B cell (primary cell): Measurements from ENCODE around the gene PGAM2. TPM values are rescaled to one million over a fixed set of nuclear protein-coding genes. Genes with fewer than 3 reads are reported as not detected.
A peak's percentile ranks its signal among the peaks of the same experiment; 100 is the strongest.

Source experiments
- ATAC-seq: fragments of 200-7000 bp; cut with Tn5 transposase; one replicate; pipeline ENCODE4 v1.10.0; 2021; ENCODE audit warnings: low read depth, mild to moderate bottlenecking, moderate number of reproducible peaks, moderate library complexity
- CTCF ChIA-PET: fragments of 350-600 bp; sonication (Branson Sonifier 250); formaldehyde crosslinking; loops from one replicate; lab custom pipeline; 2021; ENCODE audit warnings: antibody characterized with exemption, inconsistent platforms; lab: Charles Lee
- POLR2A ChIA-PET: fragments of 350-600 bp; sonication (Branson Sonifier 250); formaldehyde crosslinking; loops from one replicate; lab custom pipeline; 2021; ENCODE audit warnings: antibody characterized with exemption; lab: Charles Lee
- DNase-seq: peaks from one replicate; pipeline ENCODE4 v3.0.0; 2013
- H2AFZ ChIP-seq: 2 replicates; pipeline ENCODE4 v1.6.1; 2012; ENCODE audit warnings: mild to moderate bottlenecking, low read depth, low read length; ENCODE audit not compliant: insufficient read depth, poor library complexity, severe bottlenecking
- H3K27ac ChIP-seq, 2 donors: 1 replicate in 1 of 2; 2 replicates in 1 of 2; pipeline ENCODE4 v1.5.1; 2012 to 2013; ENCODE audit warnings: low read length in 2 of 2, mild to moderate bottlenecking in 2 of 2, moderate library complexity in 1 of 2
- H3K27me3 ChIP-seq, 4 experiments: fragments of 200-600 bp in 1 of 4; sonication (generic) in 1 of 4; replicated peaks in 1 of 4; 1 replicate in 2 of 4; 2 replicates in 2 of 4; pipeline versions ENCODE4 v1.6.1 to v1.7.0; 2013 to 2016; ENCODE audit warnings: low read length in 3 of 4, mild to moderate bottlenecking in 2 of 4, mixed read lengths in 1 of 4, moderate library complexity in 1 of 4; ENCODE audit not compliant: insufficient read depth in 4 of 4, control insufficient read depth in 3 of 4; ENCODE audit errors: control extremely low read depth in 1 of 4
- H3K36me3 ChIP-seq, 2 experiments: replicated peaks in 1 of 2; 1 replicate in 1 of 2; 2 replicates in 1 of 2; pipeline versions ENCODE4 v1.6.1 to v1.7.1; 2013; ENCODE audit warnings: low read length in 1 of 2; ENCODE audit not compliant: insufficient read depth in 2 of 2, control insufficient read depth in 1 of 2; ENCODE audit errors: control extremely low read depth in 1 of 2, extremely low read depth in 1 of 2
- H3K4me1 ChIP-seq, 2 donors: fragments of 200-600 bp in 1 of 2; sonication (generic) in 1 of 2; 1 replicate in 1 of 2; 2 replicates in 1 of 2; pipeline versions ENCODE4 v1.5.1 to v1.6.1; 2013 to 2017; ENCODE audit warnings: low read length in 2 of 2; ENCODE audit not compliant: control insufficient read depth in 2 of 2, insufficient read depth in 2 of 2
- H3K4me2 ChIP-seq: replicated peaks from 2 replicates; pipeline ENCODE3; 2012; ENCODE audit warnings: mild to moderate bottlenecking, low read depth, low read length; ENCODE audit not compliant: poor library complexity, severe bottlenecking
- H3K4me3 ChIP-seq, 5 experiments: fragments of 200-600 bp in 1 of 5; sonication (generic) in 1 of 5; 1 replicate in 3 of 5; 2 replicates in 2 of 5; pipeline versions ENCODE4 v1.5.1 to v1.7.0; 2011 to 2016; ENCODE audit warnings: low read length in 4 of 5, mild to moderate bottlenecking in 4 of 5, low read depth in 2 of 5, control low read depth in 1 of 5, moderate library complexity in 1 of 5; ENCODE audit not compliant: insufficient read depth in 1 of 5; ENCODE audit errors: control extremely low read depth in 1 of 5, extremely low read depth in 1 of 5
- H3K79me2 ChIP-seq: fragments of 200-600 bp; sonication (generic); one replicate; pipeline ENCODE4 v1.6.0; 2016; ENCODE audit warnings: low read length; ENCODE audit not compliant: control insufficient read depth, insufficient read depth
- H3K9ac ChIP-seq: fragments of 200-600 bp; sonication (generic); 2 replicates; pipeline ENCODE4 v1.6.1; 2017; ENCODE audit warnings: mild to moderate bottlenecking, low read length, moderate library complexity
- H3K9me3 ChIP-seq, 3 donors: one replicate each; pipeline versions ENCODE4 v1.6.1 to v1.7.1; 2013; ENCODE audit warnings: low read length in 2 of 3; ENCODE audit not compliant: control insufficient read depth in 2 of 3, insufficient read depth in 1 of 3; ENCODE audit errors: control extremely low read depth in 1 of 3
- H4K20me1 ChIP-seq: 2 replicates; pipeline ENCODE4 v1.6.0; 2012; ENCODE audit warnings: mild to moderate bottlenecking, low read length; ENCODE audit not compliant: insufficient read depth, control insufficient read depth, poor library complexity, severe bottlenecking
- H3K27ac Mint-ChIP-seq: one replicate; pipeline ENCODE4 v1.8.0; 2021; ENCODE audit warnings: mixed read lengths
- H3K27me3 Mint-ChIP-seq: one replicate; pipeline ENCODE4 v1.8.0; 2021; ENCODE audit warnings: mixed read lengths
- H3K4me1 Mint-ChIP-seq: one replicate; pipeline ENCODE4 v1.8.0; 2021; ENCODE audit warnings: mixed read lengths
- H3K4me3 Mint-ChIP-seq: one replicate; pipeline ENCODE4 v1.8.0; 2021; ENCODE audit warnings: mixed read lengths
- H3K9me3 Mint-ChIP-seq: one replicate; pipeline ENCODE4 v1.8.0; 2022; ENCODE audit warnings: mixed read lengths; ENCODE audit not compliant: insufficient read depth
- EZH2 ChIP-seq: IDR thresholded peaks from 2 replicates; pipeline ENCODE4 v1.6.1; 2012; ENCODE audit warnings: borderline replicate concordance, low read depth, mild to moderate bottlenecking, moderate library complexity, low read length; ENCODE audit not compliant: insufficient read depth, poor library complexity, severe bottlenecking
- WGBS: methylation state at CpG from one replicate; pipeline ENCODE4 v1.1.5; 2013; ENCODE audit warnings: missing lambda C conversion rate; ENCODE audit not compliant: insufficient coverage; 5-methylcytosine and 5-hydroxymethylcytosine counted together
- intact Hi-C: fragments of 100-400 bp; cut with micrococcal nuclease; formaldehyde crosslinking; loops from one replicate; pipeline ENCODE4 v1.10.0; 2022
- polyA plus RNA-seq: library from polyadenylated mRNA; depleted of rRNA; stranded (reverse); fragments of >200 nt; gene quantifications from 2 replicates; pipeline ENCODE4 v1.2.3, GENCODE V29; 2012
- total RNA-seq, 2 donors: library from RNA; stranded (reverse); fragments of 120-200 nt in 1 of 2; gene quantifications; 1 replicate in 1 of 2; 2 replicates in 1 of 2; pipeline versions ENCODE4 v1.2.3 to v1.2.4, GENCODE V29; 2013 to 2022
- TF ChIP-seq, protein P1 (sequence below): fragments of 200-600 bp; IDR thresholded peaks from one replicate; pipeline ENCODE4 v1.8.0; 2022; ENCODE audit warnings: antibody characterized with exemption, mild to moderate bottlenecking

PGAM2 gene
- total and polyA plus RNA-seq, 2 donors (not counting 1 experiment from before 2014, with no cell fraction given) = 0.69 to 3.2 TPM

DNA sequence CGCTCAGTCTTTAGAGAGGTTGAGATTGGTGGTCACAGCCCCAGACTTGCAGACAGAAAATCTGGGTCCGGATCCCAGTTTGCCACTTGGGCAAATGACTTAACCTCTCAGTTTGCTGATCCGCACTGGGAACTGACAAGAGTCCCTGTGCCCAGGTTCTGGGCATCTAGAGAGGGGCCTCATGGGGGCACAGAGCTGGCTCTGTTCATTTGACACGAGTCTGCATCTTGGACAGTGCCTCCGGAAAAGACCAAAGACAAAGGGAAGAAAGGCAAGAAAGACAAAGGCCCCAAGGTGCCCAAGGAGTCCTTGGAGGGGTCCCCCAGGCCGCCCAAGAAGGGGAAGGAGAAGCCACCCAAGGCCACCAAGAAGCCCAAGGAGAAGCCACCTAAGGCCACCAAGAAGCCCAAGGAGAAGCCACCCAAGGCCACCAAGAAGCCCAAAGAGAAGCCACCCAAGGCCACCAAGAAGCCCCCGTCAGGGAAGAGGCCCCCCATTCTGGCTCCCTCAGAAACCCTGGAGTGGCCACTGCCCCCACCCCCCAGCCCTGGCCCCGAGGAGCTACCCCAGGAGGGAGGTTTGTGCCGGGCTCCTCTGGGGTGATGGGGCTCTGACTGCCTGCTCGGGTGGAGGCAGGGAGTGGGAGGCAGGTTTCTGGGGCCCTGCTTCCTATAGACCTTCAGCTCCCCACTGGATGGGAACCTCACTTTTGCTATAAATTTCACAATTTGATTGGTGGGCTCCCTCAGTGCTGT lies 41.1 kb upstream of the PGAM2 start:
- Histone ChIP-seq H3K4me3 (no peak overlapping the region), H3K36me3 (peaks cover 0 to 13% of the 10 kb centered on the region in 2 experiments), H3K4me2 (peak overlapping the region; percentile 99), H3K27me3 (peaks cover 0 to 11% (median 2%) of the 10 kb centered on the region in 4 experiments), H3K9ac (no peak overlapping the region), H2AFZ (no peak overlapping the region), H3K79me2 (peaks cover 9% of the 10 kb centered on the region), H3K27ac (no peak overlapping the region), H3K9me3 (no peaks in the 10 kb centered on the region), H4K20me1 (no peaks in the 10 kb centered on the region), H3K4me1 (peaks cover 24 to 42% of the 10 kb centered on the region in 2 donors)
- peak overlapping the region; percentile 90 for H3K4me3 Mint-ChIP-seq
- H3K4me1 Mint-ChIP-seq = peaks cover 37% of the 10 kb centered on the region
- WGBS = 84% methylated on average over 7 of the region's 10 CpGs
- intact Hi-C loops = no loop called here
- no peak overlapping the region for H3K27ac Mint-ChIP-seq
- DNase-seq (no peak), ATAC-seq (no peak)
- TF ChIP-seq, protein P1, sequence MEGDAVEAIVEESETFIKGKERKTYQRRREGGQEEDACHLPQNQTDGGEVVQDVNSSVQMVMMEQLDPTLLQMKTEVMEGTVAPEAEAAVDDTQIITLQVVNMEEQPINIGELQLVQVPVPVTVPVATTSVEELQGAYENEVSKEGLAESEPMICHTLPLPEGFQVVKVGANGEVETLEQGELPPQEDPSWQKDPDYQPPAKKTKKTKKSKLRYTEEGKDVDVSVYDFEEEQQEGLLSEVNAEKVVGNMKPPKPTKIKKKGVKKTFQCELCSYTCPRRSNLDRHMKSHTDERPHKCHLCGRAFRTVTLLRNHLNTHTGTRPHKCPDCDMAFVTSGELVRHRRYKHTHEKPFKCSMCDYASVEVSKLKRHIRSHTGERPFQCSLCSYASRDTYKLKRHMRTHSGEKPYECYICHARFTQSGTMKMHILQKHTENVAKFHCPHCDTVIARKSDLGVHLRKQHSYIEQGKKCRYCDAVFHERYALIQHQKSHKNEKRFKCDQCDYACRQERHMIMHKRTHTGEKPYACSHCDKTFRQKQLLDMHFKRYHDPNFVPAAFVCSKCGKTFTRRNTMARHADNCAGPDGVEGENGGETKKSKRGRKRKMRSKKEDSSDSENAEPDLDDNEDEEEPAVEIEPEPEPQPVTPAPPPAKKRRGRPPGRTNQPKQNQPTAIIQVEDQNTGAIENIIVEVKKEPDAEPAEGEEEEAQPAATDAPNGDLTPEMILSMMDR = no peak
- no peak for TF ChIP-seq EZH2
- H3K27me3 Mint-ChIP-seq = no peaks in the 10 kb centered on the region
- CTCF ChIA-PET = no interaction called here
- no peaks in the 10 kb centered on the region for H3K9me3 Mint-ChIP-seq
- POLR2A ChIA-PET = interaction anchor here (0.7 kb wide), 1 partner anchor 30 kb away, joined by 3 read pairs; no protein-coding TSS in a partner anchor

- peaks cover 0 to 9% of the 10 kb centered on the region in 2 experiments for H3K36me3 ChIP-seq
- POLR2A ChIA-PET = interaction anchor here (1.6 kb wide), 1 partner anchor 17 kb away, joined by 7 read pairs; the partner anchor contains the start of gene POLD2
- Mint-ChIP-seq H3K27me3 (no peaks in the 10 kb centered on the region), H3K4me1 (peaks cover 44% of the 10 kb centered on the region), H3K9me3 (no peaks in the 10 kb centered on the region), H3K27ac (peak overlapping the region; percentile 76), H3K4me3 (peak overlapping the region; percentile 90)
- peak; percentile 31 for DNase-seq
- WGBS = 0% methylated on average over 1 of the region's 2 CpGs
- H3K4me3 ChIP-seq = peak overlapping the region in 1 of 5 experiments; percentile 59
- peaks cover 0 to 2% (median 0%) of the 10 kb centered on the region in 3 donors for H3K9me3 ChIP-seq
- peak overlapping the region; percentile 99 for H3K4me2 ChIP-seq
- CTCF ChIA-PET = interaction anchor here (0.7 to 1.4 kb wide), 2 partner anchors 22 to 86 kb away, joined by 4 to 6 read pairs; no protein-coding TSS in a partner anchor
- intact Hi-C loops = loop anchor here (1.0 kb wide), 1 partner anchor 17 kb away; the partner anchor contains the start of gene POLD2
- H3K27me3 ChIP-seq = peaks cover 0 to 11% (median 2%) of the 10 kb centered on the region in 4 experiments
- H2AFZ ChIP-seq = no peak overlapping the region
- no peaks in the 10 kb centered on the region for H4K20me1 ChIP-seq
- TF ChIP-seq EZH2 = no peak
- TF ChIP-seq, protein P1 = no peak
- ATAC-seq = no peak
- H3K79me2 ChIP-seq = peaks cover 9% of the 10 kb centered on the region
- H3K27ac ChIP-seq = no peak overlapping the region
- H3K9ac ChIP-seq = no peak overlapping the region
- H3K4me1 ChIP-seq = peaks cover 30 to 49% of the 10 kb centered on the region in 2 donors
Measured at GRCh38 chr7:44105832-44106231, 40.5 kb upstream of the PGAM2 start.
